HPDE6-E6E7 (cell line): ENCODE data around the gene NTN1.

Source experiments
- DNase-seq: peaks from one replicate; pipeline ENCODE4 v3.0.0; 2011; ENCODE audit warnings: missing footprints; ENCODE audit errors: extremely low spot score

Gene NTN1

GRCh38 chr17:9006175-9006767, 15.0 kb upstream of the NTN1 start:
- no peak for DNase-seq

DNA sequence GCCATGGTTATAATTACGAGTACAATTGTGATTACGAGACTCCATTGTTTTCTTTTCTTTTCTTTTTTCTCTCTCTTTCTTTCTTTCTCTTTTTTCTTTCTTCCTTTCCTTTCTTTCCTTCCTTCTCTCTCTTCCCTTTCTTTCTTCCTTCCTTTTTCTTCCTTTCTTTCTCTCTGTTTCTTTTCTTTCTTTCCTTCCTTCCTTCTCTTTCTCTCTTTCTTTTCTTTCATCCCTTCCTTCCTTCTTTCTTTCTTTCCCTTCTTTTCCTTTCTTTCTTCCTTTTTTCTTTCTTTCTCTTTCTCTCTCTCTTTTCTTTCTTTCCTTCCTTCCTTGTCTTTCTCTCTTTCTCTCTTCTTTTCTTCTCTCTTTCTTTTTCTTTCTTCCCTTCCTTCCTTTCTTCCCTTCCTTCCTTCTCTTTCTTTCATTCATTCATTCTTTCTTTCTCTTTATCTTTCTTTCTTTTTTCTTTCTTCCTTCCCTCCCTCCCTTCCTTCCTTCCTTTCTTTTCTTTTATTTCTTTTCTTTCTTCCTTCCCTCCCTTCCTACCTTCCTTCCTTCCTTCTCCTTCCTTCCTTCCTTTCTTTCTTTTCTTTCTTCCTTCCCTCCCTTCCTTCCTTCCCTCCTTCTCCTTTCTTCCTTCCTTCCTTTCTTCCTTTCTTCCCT, 14.1 kb upstream of the NTN1 start:
- DNase-seq = no peak

GRCh38 chr17:9009096-9009495, 12.2 kb upstream of the NTN1 start:
- DNase-seq = no peak

GRCh38 chr17:9009737-9010136, 11.6 kb upstream of the NTN1 start:
- DNase-seq = no peak

DNA sequence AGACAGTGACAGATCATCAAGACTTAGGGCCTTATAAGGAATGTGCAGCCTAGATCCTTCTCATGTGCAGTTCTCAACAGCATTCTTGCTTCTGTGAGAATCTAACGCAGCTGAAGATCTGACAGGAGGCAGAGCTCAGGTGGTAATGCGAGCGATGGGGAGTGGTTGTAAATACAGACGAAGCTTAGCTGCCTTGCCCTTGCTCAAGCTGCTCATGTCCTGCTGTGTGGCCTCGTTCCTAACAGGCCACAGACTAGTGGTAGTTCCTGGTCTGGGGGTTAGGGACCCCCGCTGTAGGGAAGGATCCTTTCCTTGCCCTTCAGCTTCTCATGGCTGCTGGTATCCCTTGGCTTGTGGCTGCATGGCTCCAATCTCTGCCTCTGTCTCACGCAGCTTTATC, 10.3 kb upstream of the NTN1 start:
- DNase-seq = no peak

- no peak for DNase-seq
Observed at GRCh38 chr17:9016941-9017552, 4.3 kb upstream of the NTN1 start.

DNA sequence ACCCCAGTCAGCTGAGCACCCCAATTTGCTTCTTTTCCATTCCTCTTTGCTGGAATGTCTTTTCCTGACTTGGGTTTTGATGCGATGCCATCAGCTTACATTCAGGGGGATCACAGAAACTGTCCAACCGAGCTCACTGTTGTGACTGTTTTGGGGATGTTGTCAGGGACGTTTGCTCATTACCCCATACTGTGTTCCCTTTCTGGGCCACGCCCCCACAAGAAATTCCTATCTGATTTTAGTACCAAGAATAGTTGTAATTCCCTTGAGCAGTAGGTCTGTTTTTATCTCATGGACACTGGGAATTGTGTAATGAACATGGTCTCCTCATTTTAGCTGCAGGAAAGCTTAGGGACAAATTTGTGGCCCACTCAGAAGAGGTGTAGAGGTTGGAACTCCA, 2.6 kb upstream of the NTN1 start:
- DNase-seq = no peak

DNA sequence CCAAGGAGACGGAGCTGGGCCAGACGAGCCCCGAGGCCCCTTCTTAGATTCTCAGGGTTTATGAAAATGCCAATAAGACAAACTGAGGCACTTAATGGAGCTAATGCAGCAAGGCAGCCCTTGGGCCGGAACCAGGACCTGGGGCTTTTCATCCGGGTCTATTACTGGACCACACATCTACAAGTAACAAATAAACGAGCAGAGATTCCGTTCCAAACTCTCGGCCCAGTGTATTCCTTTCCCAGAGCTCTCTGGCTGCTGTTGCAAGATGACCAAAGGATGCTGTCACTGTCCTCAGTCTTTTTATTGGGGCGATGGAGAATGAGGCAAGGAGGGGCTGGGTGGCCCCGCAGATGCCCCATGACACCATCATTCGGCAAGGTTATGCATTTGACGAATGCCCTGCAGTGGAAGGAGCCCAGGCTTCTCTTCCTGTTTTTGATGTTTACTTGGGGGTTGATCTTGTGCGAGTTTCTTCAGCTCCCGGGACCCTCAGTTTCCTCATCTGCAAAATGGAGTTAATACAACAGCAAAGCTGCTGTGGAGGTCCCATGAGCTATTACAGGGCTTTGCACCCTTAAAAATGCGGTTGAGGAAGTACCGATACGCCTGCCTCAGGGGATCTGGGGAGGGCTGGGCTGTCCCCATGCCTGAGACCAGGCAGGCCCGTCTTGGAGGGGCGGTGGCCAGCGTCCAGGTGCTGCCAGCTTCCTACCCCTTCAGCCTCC, 1.1 kb upstream of the NTN1 start:
- no peak for DNase-seq

GRCh38 chr17:9020824-9021157, 519 bp upstream of the NTN1 start:
- no peak for DNase-seq

GRCh38 chr17:9021992-9022572, 772 bp downstream of the NTN1 start:
- DNase-seq = no peak

GRCh38 chr17:9022573-9023391, 1.5 kb downstream of the NTN1 start:
- no peak for DNase-seq

DNA sequence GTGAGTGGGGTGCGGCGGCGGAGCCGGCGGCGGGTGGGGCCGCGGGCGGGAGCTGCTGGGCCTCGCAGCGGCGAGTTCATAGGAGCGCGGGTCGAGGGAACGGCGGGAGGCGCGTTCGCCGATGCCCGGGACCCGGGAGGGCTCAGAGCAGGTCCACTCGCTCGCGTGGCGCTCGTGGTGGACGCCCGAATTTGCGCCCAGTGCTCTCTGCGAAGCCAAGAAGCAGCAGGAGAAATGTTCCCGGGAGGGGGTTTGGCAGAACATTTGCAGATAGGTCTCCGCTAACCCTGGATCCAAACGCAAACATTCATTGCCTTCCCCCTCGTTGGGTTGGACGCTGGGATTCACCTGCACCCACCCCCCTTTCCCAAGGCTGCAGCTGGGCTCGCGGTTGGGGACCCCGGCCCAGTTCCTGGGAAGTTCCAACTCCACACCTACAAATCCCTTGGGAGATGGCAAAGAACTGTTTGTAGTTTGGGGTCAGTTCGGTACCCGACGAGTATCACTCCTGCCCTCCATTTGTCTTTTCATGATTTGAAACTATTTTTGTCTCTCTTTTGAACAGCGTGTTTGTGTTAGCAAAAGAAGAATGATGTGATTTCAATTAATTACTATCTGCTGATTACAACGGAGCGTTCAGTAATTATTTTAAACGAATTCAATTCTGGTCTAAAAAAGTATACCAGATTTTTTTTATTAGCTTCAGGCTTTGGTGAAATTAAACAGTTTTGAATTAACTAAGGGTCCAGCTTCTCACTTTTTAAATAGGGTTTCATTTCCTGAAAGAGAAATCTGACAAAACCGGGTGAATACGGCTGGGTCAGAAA, 2.3 kb downstream of the NTN1 start:
- DNase-seq = no peak

DNA sequence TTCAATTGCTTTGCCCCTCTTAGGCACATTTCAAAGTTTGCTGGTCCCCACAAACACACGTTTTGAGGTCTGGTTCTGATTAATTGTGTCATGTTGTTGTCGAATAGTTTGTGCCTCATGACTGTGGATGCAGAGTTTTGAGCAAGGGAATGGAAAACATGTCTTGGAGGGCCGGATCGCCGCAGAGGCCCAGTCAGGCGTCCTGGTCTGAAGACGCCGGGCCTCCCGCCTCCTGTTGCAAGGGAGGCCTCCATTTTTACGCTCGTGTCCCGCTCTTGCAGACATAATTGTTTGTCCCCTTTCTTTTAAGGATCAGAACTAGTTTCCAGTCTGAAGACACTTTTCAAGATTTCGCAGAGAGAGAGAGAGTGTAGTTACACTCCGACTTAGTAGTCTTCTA, 3.2 kb downstream of the NTN1 start:
- no peak for DNase-seq

GRCh38 chr17:9026741-9027140, 5.4 kb downstream of the NTN1 start:
- no peak for DNase-seq

GRCh38 chr17:9028202-9028987, 7.1 kb downstream of the NTN1 start:
- DNase-seq = no peak

DNA sequence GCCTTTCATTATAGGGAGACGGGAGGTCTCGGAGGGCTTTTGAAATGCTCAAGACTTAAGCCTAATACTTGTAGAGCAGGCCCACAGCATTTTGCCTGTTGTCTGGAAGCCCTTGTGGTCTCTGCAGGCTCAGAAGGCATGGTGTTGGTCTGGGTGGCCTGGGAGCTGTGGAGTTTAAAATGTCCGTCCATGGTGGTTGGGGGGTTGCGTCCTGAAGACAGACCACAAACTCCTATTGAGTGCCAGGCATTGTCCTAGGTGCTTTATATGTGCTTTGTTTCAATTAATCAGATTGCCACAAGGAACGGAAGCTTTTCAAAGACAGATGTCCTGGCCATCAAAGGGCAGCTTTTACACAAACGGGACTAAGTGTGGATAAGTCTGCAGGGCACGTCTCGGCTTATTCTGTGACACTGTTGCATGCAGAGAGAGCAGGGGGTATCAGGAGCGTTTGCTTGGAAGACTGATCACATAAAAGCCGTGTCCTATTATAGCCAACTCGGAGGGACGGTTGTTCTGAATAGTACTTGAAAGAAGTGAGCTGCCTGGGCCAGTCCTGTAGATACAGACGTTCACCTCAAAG, 7.8 kb downstream of the NTN1 start:
- no peak for DNase-seq

GRCh38 chr17:9032151-9032550, 10.8 kb downstream of the NTN1 start:
- DNase-seq = no peak

GRCh38 chr17:9032583-9032982, 11.3 kb downstream of the NTN1 start:
- DNase-seq = no peak

- no peak for DNase-seq
Observed at GRCh38 chr17:9035249-9035648, 13.9 kb downstream of the NTN1 start.

GRCh38 chr17:9036336-9036735, 15.0 kb downstream of the NTN1 start:
- DNase-seq = no peak
